ENCODE data around the gene IMMP2L.
"Not testable (repeated sequence)": the region's sequence is repeated elsewhere in the genome, so short reads cannot be mapped to it uniquely, and the experiment has no call there.

IMMP2L gene

DNA sequence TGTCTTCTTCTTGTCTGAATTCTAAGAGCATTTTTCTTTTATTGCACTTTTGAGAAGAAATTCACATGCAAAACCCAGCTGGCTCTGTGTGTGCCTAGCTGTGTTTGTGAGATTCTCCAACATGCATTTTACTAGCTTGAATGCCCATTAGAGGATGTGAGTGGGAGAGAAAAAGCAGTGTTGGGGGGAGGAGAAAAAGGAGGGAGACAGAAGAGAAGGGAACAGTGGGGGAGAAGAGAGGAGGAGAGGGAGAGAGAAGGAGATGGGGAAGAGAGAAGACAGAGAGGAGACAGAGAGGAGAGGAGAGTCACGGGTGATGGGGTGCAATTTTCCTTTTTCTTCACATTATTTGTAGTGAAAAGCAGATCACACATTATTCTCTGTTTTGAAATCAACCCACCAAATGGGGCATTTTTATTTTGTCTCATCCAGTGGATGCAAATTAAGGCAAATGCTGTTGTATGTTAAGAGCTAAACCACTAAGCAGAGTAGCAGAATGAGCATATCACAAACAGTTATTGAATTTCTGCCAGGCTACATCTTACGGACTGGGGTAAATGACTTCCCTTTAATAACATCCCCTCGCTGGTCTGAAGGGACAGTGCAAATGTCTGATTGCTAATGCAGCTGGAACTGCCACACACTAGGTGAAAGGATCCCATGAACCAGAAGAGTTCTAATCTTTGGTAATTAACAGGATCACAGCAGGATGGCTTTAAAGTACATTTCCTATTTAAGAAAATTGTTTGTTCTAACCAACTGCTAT lies 470.5 kb downstream of the IMMP2L start:
- DNase-seq = no peak

DNA sequence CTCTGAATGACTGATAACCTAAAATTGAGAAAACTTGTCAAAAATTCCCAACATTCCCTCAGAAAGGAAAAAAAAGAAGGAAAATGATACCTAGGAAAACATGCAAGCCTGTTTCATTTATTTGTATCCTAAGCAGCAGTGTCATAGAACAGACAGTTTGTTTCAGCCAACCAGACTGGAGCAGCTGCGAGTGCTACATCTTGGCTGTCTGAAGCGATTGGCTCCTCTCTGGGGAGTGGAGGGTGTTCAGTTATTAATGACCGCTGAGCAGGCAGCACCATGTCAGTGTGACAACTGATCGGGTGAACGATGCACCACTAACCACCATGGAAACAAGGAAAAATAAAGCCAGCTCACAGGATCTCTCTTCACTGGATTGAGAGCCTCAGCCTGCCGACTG lies 471.4 kb downstream of the IMMP2L start, which contains the start of gene LRRN3:
TSS of gene LRRN3 (plus strand) at position 282 of the 400 bp plus-strand sequence. CDS start 31,646 bp downstream, outside the sequence.
- DNase-seq = no peak

DNA sequence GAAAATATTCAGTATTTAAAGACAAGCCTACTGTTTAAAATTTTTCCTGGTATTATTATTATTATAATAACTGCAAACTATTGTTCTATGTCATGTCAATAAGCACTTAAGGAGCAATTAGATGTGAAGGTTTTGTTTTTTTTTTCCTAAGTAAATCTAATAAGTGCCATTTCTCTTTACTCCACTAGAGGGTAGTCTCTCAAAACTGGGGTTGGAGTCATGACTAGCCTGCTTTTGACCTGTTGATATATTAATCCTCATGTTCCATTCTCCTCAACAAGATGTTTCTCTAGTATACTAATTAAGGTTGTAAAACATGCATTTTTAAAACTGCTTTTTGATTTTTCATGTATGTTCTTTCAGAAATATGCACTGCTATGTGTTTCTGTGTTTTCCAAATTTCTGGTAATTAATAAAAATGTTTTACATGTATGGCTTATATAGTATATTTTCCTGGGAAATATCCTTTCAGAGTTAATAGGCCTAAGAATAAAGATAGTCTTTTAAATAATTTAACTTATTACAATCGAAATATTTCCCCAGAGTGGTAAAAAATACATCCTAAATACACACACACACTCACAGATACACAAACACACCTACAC lies 472.4 kb downstream of the IMMP2L start:
- DNase-seq = no peak

DNA sequence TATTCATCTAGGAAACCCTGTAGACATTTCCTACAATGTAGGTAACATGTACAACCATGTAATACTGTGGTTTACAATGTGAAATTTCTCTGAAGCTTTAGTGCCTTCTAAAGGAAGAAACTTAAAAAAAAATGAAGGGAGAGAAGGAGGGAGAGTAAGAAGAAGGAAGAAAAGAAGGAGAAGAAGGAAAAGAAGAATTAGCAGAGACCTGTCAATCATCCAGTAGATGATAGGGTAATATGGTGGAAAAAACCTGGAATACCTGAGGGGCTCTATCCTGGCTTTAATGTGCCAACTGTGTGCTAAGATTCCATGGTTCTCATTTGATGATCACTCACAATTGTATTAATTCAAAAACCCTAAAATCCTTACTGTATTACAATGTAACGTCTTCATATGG lies 474.0 kb downstream of the IMMP2L start:
- no peak for DNase-seq

DNA sequence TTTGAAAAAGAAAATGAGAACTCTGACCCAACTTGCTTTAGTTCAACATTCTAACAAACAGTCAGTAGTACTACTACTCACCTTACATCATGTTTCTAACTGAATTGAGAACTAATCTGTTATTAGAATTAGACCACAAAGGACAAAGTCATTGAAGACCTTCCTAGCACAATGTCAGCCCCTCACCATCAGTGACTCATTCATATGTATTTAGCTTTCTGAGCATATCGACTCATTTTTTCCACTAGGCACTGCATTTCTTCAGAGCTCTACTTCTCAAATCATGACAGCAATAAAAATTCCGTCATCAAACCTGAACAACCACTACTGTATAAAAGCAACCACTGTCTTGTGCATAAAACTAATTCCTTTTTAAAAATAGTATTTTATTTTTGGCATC lies 475.8 kb downstream of the IMMP2L start:
- DNase-seq = no peak

DNA sequence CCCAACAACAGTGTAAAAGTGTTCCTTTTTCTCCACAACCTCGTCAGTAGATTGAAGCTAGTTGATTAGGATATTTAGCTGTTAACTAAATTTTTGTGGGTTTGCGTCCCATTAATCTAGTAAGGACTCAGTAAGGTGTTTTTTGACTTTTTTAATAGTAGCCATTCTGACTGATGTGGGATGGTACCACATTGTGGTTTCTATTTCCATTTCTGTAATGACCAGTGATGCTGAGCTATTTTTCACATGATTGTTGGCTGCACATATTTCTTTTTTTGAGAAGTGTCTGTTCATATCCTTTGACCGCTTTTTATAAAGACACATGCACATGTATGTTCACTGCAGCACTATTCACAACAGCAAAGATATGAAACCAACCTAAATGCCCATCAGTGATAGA lies 476.9 kb downstream of the IMMP2L start:
- no peak for DNase-seq

DNA sequence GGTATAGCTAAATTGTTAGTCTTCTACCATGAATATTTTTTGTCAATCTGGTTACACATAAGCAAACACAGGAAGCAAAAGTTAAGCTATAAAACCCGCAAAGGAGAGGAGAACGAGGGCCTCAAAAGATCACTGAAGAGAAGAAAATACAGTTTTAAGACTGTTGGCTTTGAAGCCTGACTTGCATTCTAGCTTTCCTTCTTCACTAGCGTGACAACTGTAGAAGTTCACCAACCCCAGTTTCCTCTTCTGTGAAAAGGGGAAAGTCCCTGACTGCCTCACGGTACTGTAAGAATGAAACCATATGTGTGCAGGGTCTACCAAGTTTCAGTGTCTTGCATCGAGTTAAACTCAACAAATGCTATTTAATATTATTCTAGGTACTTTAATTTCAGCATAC lies 478.9 kb downstream of the IMMP2L start:
- DNase-seq = peak; percentile 15

DNA sequence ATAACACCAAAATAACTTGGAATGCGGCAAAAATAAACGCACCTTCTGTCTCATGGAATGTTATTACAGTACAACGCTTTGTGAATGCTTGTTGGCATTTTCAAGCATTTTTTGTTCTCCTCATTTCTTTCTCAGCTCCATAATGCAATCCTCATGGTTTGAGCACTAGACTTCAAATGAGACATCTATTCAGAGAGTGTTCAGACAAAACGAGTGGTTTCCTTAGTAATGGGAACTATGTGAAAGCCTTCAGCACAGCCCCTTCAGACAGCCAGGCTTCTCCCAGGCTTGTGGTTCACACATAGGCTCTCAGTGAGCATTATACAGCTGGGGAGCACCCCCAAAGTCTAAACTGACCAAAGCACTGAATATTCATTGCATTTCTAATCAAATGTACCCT lies 479.9 kb downstream of the IMMP2L start:
- DNase-seq = no peak

DNA sequence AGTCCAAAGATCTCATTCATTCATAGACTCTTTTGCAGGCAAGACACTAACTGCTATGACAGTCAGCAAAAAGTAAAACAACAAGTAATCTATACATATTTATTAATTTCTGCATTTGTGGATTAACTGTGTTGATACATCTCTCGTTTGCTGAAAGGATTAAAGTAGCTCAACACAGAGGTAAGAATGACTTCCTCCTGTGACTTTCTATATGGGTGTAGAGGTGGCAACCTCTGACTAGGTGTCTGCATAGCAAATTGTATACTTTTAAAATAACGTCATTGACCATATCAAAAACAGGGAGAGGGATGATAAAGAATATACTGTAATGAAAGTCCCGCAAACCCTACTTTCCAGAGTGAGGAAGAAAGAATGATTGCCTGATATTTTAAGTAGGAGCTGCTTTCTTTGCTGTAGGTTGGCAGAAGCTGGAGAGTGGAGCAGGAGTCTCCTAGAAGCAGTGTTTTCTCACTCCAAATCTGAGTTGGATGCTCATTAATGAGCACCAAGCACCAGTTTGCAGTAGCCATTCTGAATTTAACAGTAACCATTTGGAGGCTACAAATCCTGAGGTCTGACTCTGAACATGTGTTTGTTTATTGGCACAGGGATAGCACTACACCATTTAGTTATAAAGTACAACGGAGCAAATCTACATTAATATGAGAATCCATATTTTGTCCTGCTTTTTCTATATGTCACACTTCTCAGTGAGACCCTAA lies 480.6 kb downstream of the IMMP2L start:
- DNase-seq = no peak

DNA sequence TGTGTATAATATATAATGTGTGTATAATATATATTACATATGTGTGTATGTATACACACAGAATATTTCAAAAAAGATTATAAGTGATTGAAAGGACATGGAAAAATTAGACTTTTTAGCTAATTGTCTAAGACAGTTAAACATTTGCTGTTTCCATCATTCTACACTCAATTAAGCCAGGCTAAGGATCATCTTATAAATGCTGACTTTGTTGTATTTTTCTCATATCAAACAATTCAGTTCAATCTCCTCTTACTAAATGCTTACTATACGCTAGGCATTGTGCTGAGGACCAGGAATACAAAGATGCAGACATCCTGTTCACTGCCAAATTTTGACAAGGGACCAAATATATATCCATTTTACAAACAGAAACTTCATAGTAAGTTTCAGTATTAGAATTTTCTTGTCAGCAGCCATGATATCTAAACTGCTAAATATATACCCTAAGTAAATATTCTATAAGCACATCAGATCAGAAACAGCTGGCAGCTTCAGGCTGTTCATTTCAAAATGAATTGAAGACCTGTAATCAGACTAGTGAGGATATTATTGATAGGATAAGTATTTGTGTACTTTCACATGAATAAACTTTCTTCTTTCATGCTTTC lies 481.7 kb downstream of the IMMP2L start:
- no peak for DNase-seq

DNA sequence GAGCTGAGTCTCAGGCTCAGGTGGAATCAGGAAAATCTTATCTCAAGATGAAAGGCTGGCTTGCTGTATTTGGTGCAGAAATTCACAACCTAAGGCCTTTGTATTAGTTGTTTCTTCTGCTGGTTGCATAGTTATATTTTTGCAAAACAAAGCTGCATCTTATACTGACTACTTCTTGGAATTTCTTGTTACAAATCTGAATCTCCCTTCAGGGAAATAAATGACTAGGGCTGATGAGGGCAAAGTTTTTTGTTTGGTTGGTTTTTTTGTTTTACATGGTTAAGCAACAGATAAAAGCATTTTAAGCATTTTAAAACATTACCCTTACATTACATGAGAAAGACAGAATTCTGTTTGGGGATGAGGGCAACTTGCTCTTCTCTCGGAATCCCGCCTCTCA lies 485.3 kb downstream of the IMMP2L start:
- DNase-seq = no peak

DNA sequence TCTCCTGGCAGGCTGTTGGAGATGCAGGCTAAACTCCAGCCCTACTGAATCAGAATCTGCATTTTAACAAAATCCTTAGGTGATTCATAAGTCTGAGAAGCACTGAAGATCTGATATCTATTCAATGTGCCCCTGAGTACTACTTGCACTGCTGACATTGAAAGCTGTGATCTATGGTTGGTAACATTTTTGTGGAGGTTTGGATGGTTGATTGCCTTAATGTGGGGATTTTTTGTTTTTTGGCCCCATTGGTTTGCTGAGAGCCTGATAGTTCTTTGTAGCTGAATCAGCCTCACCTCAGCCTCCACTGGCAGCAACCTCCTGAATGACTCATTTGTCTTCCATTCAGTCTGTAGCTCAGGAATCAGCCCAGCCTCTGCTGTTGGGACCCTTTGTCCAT lies 486.1 kb downstream of the IMMP2L start:
- DNase-seq = no peak

DNA sequence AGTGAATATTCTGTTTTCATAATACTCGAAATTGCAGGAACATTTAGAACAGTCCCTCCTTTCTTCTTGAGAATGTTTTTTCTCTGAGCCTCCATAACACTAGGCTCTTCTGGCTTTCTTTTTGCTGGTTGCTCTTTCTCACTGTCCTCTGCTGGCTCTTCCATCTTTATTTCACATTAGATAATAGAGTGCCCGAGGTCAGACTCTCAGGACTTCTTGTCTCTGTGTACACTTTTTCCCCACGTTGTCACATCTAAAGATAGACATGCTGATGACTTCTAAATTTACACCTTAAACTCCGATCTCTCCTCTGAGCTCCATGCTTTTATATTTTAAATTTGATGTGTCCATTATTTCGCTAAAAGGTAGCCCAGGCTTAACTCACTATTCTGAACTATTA lies 486.8 kb downstream of the IMMP2L start:
- no peak for DNase-seq

DNA sequence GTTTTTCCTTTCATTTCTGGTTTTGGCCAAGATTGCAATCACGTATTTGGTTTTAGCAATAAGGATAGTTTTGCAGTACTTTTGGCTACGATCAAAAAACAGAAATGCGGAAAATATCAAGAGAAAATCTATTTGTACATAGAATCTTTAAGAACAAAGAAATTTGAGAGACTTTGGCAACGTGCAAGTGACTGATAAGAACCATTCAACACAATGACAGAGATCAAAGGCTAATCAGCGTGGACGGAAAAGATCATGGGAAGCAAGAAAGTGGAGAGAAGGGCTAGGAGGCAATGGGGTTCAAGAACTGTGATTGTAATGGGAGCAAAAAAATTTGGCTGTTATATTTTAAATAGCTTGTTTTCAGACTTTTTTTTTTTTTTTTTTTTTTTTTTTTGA lies 487.5 kb downstream of the IMMP2L start:
- DNase-seq = no peak

DNA sequence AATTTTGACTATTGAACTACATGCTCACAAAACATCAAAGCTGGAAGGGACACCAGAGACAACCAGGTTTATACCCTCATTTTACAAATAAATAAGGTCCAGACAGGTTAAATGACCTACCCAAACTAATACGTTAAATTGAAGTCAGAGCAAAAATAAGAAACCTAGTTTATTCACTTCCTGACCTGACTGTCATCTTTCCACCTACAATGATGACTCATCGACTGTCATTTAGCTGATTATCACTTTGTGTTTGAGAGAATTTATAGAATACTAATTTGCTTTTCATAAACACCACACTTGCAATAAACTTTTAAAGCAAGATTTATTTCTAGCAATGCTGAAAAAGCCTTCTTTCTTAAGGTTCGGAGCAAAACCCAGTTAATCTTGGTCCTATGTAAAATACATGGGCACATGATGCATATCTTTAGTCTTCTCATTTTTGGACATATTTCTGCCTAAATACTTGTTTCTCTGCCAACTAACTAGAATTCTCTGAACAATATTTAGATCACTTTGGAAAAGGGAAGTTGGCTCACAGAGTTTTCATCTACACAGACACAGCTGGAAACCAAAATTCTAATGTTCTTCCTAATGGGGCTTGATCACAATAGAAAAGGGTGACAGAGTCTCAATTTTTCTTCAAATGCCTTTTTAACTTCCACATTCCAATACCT lies 488.1 kb downstream of the IMMP2L start:
- no peak for DNase-seq

DNA sequence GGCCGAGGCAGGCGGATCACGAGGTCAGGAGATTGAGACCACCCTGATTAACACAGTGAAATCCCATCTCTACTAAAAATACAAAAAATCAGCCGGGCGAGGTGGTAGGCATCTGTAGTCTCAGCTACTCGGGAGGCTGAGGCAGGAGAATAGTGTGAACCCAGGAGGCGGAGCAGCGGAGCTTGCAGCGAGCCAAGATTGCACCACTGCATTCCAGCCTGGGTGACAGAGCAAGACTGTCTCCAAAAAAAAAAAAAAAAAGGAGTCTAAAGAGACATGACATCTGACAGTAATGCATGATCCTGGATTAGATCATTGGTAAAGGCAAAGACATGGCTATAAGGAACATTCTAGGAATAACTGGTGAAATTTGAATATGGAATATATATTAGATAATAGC lies 489.6 kb downstream of the IMMP2L start:
- not testable (repeated sequence) for DNase-seq

DNA sequence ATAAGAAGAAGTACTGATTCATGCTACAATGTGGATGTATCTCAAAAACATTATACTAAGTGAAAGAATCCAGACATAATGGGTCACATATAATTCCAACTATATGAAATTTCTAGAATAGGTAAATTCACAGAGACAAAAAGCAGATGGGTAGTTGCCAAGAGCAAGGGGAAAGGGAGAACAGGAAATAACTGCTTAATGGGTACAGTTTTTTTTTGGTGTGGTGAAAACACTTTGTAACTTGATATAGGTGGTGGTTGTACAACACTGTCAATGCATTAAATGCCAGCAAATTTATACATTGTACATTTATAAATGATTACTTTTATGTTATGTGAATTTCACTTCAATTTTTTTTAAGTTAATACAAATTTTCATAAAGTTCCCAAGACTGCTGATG lies 490.7 kb downstream of the IMMP2L start:
- DNase-seq = no peak

DNA sequence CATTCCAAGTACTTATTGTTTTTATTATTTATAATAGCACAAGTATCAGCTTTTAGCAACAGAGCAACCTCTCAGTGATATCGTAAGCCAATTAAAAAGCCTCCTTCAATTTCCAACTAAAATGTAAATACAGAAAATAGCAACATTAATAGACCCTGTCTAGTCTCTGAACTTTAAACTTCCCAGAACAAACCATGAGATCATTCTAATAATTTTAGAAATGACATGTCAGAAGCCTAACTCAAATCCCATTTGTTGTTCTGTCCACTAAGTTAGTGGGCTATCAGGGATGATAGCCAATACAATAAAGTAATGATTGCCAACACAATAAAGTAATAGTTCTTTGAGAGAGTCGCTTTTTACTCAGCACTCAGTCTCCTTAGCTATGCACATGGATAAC lies 493.7 kb downstream of the IMMP2L start:
- DNase-seq = no peak

DNA sequence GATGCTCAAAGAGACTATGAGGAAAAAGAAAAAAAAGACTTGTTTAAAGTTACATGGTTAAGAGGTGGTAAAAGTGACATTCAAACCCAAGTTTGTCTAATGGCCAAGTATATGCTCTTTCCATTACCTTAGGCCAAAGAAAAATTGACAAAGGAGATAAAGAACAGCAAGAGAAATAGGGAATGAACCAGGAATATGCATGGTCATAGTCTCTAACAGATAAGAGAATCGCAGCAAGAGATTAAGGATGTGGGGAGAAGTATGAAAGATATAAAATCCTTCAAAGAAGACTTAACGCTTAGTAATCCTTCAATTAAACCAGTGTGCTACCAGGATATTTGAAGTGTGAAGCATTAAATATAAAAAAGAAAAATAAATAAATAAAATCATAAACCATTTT lies 494.6 kb downstream of the IMMP2L start:
- DNase-seq = no peak

DNA sequence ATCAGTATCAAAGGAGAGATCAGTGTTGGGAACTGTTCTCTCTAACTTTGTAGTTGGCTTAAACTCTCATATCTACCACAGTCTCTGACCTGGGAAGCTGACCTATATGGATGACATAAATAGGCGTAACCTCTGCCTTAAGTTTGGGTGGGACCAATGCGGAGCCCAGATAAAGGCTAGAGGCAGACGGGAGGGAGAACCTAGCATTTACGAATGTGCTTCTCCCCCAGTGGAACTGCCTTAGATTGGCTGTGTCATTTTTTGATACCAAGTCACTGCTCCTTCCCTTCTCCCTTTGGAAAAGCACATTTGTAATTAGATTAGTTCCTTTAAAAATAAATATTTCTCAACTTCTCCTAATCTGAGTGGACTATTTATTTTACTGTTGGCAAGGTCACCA lies 495.0 kb downstream of the IMMP2L start:
- no peak for DNase-seq

DNA sequence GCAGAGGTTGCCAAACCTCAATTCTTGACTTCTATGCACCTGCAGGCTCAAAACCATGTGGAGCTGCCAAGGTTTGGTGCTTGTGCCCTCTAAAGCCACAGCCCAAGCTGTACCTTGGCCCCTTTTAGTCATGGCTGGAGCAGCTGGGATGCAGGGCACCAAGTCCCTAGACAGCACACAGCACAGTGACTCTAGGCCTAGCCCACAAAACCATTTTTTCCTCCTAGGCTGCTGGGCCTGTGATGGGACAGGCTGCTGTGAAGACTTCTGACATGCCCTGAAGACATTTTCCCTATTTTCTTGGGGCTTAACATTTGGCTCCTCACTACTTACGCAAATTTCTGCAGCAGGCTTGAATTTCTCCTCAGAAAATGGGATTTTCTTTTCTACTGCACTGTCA lies 499.1 kb downstream of the IMMP2L start:
- no peak for DNase-seq

DNA sequence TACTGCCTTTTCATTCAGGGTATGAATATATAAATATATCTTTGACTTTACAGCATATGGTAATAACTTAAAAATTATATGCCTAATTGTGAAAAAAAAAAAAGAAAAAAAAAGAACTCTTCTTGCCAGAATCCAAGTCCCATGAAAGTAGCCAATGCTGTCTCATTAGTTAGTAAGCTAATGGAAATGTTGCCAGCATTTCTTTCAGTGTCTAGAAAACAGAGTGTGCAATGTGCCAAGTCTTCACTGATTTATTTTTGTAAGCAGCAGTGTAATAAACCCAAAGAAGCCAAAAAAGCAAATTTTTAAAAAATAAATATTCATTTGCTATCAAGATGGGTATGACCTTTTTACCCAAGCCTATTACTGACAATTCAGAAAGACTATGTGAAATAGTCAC lies 502.5 kb downstream of the IMMP2L start:
- no peak for DNase-seq

DNA sequence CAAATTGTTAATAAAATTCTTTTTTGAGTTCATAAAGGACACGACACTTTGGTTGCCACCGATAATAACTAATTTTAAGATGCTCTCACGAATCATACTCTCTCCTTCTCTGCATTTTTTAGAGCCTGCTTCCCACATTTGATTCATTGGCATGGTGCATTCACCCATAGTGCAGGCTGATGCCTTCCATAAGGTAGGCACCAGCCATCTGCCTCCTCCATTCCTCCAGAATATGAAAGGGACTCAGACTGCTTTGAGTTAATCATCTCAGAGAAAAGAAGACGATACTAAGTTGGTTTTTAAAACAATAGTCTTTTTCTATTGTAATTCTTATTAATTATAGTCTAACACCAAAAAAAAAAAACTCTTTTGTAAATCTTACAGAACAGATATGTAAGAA lies 505.2 kb downstream of the IMMP2L start:
- no peak for DNase-seq

Measured in activated effector memory CD4-positive, alpha-beta T cell treated with Interleukin-2 at 50 U/mL for 16 hours (primary cell).